HEK293 (cell line): Measurements from ENCODE around the gene PRELID3B.
A peak's percentile ranks its signal among the peaks of the same experiment; 100 is the strongest.

Source experiments
- CTCF ChIA-PET: fragments of 350-600 bp; formaldehyde crosslinking; extraction: SDS; loops from one replicate; lab custom pipeline; 2021; ENCODE audit warnings: antibody characterized with exemption; lab: Yijun Ruan, JAX
- POLR2A ChIA-PET: fragments of 300-600 bp; formaldehyde crosslinking; extraction: SDS; loops from one replicate; lab custom pipeline; 2020; ENCODE audit warnings: antibody characterized with exemption, inconsistent platforms; lab: Yijun Ruan, JAX
- H3K27ac ChIP-seq: fragments of 200-500 bp; sonication (Bioruptor generic); 2 replicates; pipeline ENCODE4 v1.5.1; 2014; ENCODE audit warnings: low read depth, low read length, control low read depth, inconsistent platforms; ENCODE audit errors: extremely low read depth
- H3K36me3 ChIP-seq, 2 experiments: fragments of 200-500 bp in 1 of 2; sonication (Bioruptor generic) in 1 of 2; 1 replicate in 1 of 2; 2 replicates in 1 of 2; pipeline ENCODE4 v1.5.1; 2014 to 2017; ENCODE audit warnings: inconsistent platforms in 2 of 2, low read length in 2 of 2; ENCODE audit not compliant: control insufficient read depth in 2 of 2, insufficient read depth in 1 of 2
- H3K4me1 ChIP-seq: fragments of 200-500 bp; sonication (Bioruptor generic); 2 replicates; pipeline ENCODE4 v1.5.1; 2014; ENCODE audit warnings: mild to moderate bottlenecking, low read length, inconsistent platforms; ENCODE audit not compliant: control insufficient read depth, insufficient read depth
- H3K4me3 ChIP-seq: 2 replicates; pipeline ENCODE4 v1.5.1; 2011; ENCODE audit warnings: low read depth, mild to moderate bottlenecking, control low read depth, low read length, moderate library complexity
- H3K9me3 ChIP-seq: fragments of 200-500 bp; sonication (Bioruptor generic); 2 replicates; pipeline ENCODE4 v1.5.1; 2014; ENCODE audit warnings: low read depth, low read length, inconsistent platforms; ENCODE audit not compliant: control insufficient read depth, insufficient read depth
- AEBP2 ChIP-seq: fragments of 450-650 bp; formaldehyde crosslinking; IDR thresholded peaks from 2 replicates; pipeline ENCODE4 v1.5.1; 2016; ENCODE audit warnings: missing biosample characterization, missing genetic modification characterization, borderline replicate concordance
- BCL11A ChIP-seq: fragments of 450-650 bp; formaldehyde crosslinking; IDR thresholded peaks from 2 replicates; pipeline ENCODE4 v1.5.1; 2016; ENCODE audit warnings: low read depth, missing biosample characterization, missing genetic modification characterization
- CTCF ChIP-seq: fragments of 450-650 bp; formaldehyde crosslinking; IDR thresholded peaks from 2 replicates; pipeline ENCODE4 v1.5.1; 2016; ENCODE audit warnings: missing biosample characterization, missing genetic modification characterization
- HIC1 ChIP-seq: fragments of 450-650 bp; formaldehyde crosslinking; IDR thresholded peaks from 2 replicates; pipeline ENCODE4 v1.5.1; 2016; ENCODE audit warnings: missing biosample characterization, missing genetic modification characterization
- KLF1 ChIP-seq: fragments of 450-650 bp; formaldehyde crosslinking; IDR thresholded peaks from 2 replicates; pipeline ENCODE4 v1.5.1; 2016; ENCODE audit warnings: missing biosample characterization, missing genetic modification characterization
- KLF9 ChIP-seq: fragments of 450-650 bp; formaldehyde crosslinking; IDR thresholded peaks from 2 replicates; pipeline ENCODE4 v1.5.1; 2016; ENCODE audit warnings: missing biosample characterization, missing genetic modification characterization, low read depth
- SP7 ChIP-seq: fragments of 450-650 bp; formaldehyde crosslinking; IDR thresholded peaks from 2 replicates; pipeline ENCODE4 v1.5.1; 2016; ENCODE audit warnings: missing biosample characterization, missing genetic modification characterization
- ZBTB21 ChIP-seq: fragments of 450-650 bp; formaldehyde crosslinking; IDR thresholded peaks from 2 replicates; pipeline ENCODE4 v1.5.1; 2017; ENCODE audit warnings: missing biosample characterization, missing genetic modification characterization
- ZBTB8A ChIP-seq: fragments of 450-650 bp; formaldehyde crosslinking; IDR thresholded peaks from 2 replicates; pipeline ENCODE4 v1.5.1; 2016; ENCODE audit warnings: missing biosample characterization, missing genetic modification characterization
- ZEB2 ChIP-seq: fragments of 450-650 bp; formaldehyde crosslinking; IDR thresholded peaks from 2 replicates; pipeline ENCODE4 v1.5.1; 2016; ENCODE audit warnings: missing biosample characterization, missing genetic modification characterization
- ZIC2 ChIP-seq: fragments of 450-650 bp; formaldehyde crosslinking; IDR thresholded peaks from 2 replicates; pipeline ENCODE4 v1.5.1; 2016; ENCODE audit warnings: missing biosample characterization, missing genetic modification characterization
- ZNF132 ChIP-seq: fragments of 450-650 bp; formaldehyde crosslinking; IDR thresholded peaks from 2 replicates; pipeline ENCODE4 v1.5.1; 2017; ENCODE audit warnings: missing biosample characterization, missing genetic modification characterization, borderline replicate concordance
- ZNF169 ChIP-seq: fragments of 450-650 bp; formaldehyde crosslinking; IDR thresholded peaks from 2 replicates; pipeline ENCODE4 v1.5.1; 2016; ENCODE audit warnings: missing biosample characterization, missing genetic modification characterization
- ZNF174 ChIP-seq: fragments of 450-650 bp; formaldehyde crosslinking; IDR thresholded peaks from 2 replicates; pipeline ENCODE4 v1.5.0; 2017; ENCODE audit warnings: missing biosample characterization, mild to moderate bottlenecking, missing genetic modification characterization
- ZNF274 ChIP-seq, 2 experiments: fragments of 200-500 bp in 1 of 2; fragments of 450-650 bp in 1 of 2; sonication (Bioruptor generic) in 1 of 2; formaldehyde crosslinking in 1 of 2; IDR thresholded peaks; 2 replicates each; pipeline versions ENCODE4 v1.5.1 to v1.6.1; 2014 to 2016; ENCODE audit warnings: borderline replicate concordance in 1 of 2, inconsistent platforms in 1 of 2, low read length in 1 of 2, missing biosample characterization in 1 of 2, missing genetic modification characterization in 1 of 2
- ZNF341 ChIP-seq: fragments of 450-650 bp; formaldehyde crosslinking; IDR thresholded peaks from 2 replicates; pipeline ENCODE4; 2016; ENCODE audit warnings: low read depth, missing biosample characterization, missing genetic modification characterization
- ZNF394 ChIP-seq: fragments of 450-650 bp; formaldehyde crosslinking; IDR thresholded peaks from 2 replicates; pipeline ENCODE4 v1.5.1; 2016; ENCODE audit warnings: missing biosample characterization, missing genetic modification characterization, mild to moderate bottlenecking, moderate library complexity, borderline replicate concordance
- ZNF510 ChIP-seq: fragments of 450-650 bp; formaldehyde crosslinking; IDR thresholded peaks from 2 replicates; pipeline ENCODE4 v1.5.1; 2018; ENCODE audit warnings: mild to moderate bottlenecking, missing genetic modification characterization, missing biosample characterization; ENCODE audit not compliant: insufficient replicate concordance
- ZNF514 ChIP-seq: fragments of 450-650 bp; formaldehyde crosslinking; IDR thresholded peaks from 2 replicates; pipeline ENCODE4 v1.5.1; 2016; ENCODE audit warnings: missing biosample characterization, missing genetic modification characterization
- ZNF529 ChIP-seq: fragments of 450-650 bp; formaldehyde crosslinking; IDR thresholded peaks from 2 replicates; pipeline ENCODE4 v1.5.1; 2017; ENCODE audit warnings: missing genetic modification characterization, missing biosample characterization; ENCODE audit not compliant: insufficient replicate concordance
- ZNF560 ChIP-seq: fragments of 450-650 bp; formaldehyde crosslinking; IDR thresholded peaks from 2 replicates; pipeline ENCODE4 v1.5.1; 2017; ENCODE audit warnings: missing biosample characterization, missing genetic modification characterization, borderline replicate concordance
- ZNF654 ChIP-seq: fragments of 450-650 bp; formaldehyde crosslinking; IDR thresholded peaks from 2 replicates; pipeline ENCODE4 v1.5.1; 2016; ENCODE audit warnings: low read depth, missing biosample characterization, missing genetic modification characterization
- ZNF658 ChIP-seq: fragments of 450-650 bp; formaldehyde crosslinking; IDR thresholded peaks from 2 replicates; pipeline ENCODE4; 2016; ENCODE audit warnings: missing biosample characterization, missing genetic modification characterization
- ZSCAN16 ChIP-seq: fragments of 450-650 bp; formaldehyde crosslinking; IDR thresholded peaks from 2 replicates; pipeline ENCODE4 v1.5.1; 2016; ENCODE audit warnings: missing biosample characterization, missing genetic modification characterization
- ZSCAN30 ChIP-seq: fragments of 450-650 bp; IDR thresholded peaks from 2 replicates; pipeline ENCODE4 v1.5.1; 2018; ENCODE audit warnings: missing biosample characterization, mild to moderate bottlenecking, missing genetic modification characterization, moderate library complexity

PRELID3B gene

GRCh38 chr20:59042151-59042795 is at the start of gene PRELID3B (continued):
- TF ChIP-seq ZNF560 (no peak), SP7 (peak; percentile 46; the same call in 1 of the 2 replicates), ZNF394 (tag by site-specific recombination) (peak; percentile 26; the same call in 1 of the 2 replicates), KLF1 (tag by site-specific recombination) (0 out of 2 replicates have a peak, but pooled peaks have one; percentile 18)
- TF ChIP-seq, all 188 proteins: peak for 36

GRCh38 chr20:59087829-59088433 is 45.3 kb upstream of the PRELID3B start:
- H3K4me3 ChIP-seq, result no peak overlapping the region
- TF ChIP-seq CTCF (tag by site-specific recombination) (peak; percentile 32; the same call in 1 of the 2 replicates), ZNF658 (tag by site-specific recombination) (no peak), ZNF654 (peak; percentile 47), AEBP2 (tag by site-specific recombination) (no peak)
- H3K9me3 ChIP-seq, result no peaks in the 10 kb centered on the region
- ChIA-PET CTCF (interaction anchor here (0.6 to 3.7 kb wide), 41 partner anchors 9 to 849 kb away, joined by 3 to 29 read pairs (median 4); partner anchors contain the start of gene ATP5F1E), POLR2A (interaction anchor here (1.4 kb wide), 1 partner anchor 56 kb away, joined by 8 read pairs; the partner anchor contains the start of gene ATP5F1E)
- no peaks in the 10 kb centered on the region for H3K36me3 ChIP-seq
- no peaks in the 10 kb centered on the region for H3K4me1 ChIP-seq
- H3K27ac ChIP-seq, result no peak overlapping the region

GRCh38 chr20:59086923-59087322 is 44.3 kb upstream of the PRELID3B start:
- no peak for TF ChIP-seq BCL11A (tag by site-specific recombination)
- TF ChIP-seq KLF9 (tag by site-specific recombination), result no peak
- no peak for TF ChIP-seq ZNF510 (tag by site-specific recombination)
- no peak for TF ChIP-seq ZSCAN30 (tag by site-specific recombination)
- no peak for TF ChIP-seq ZEB2 (tag by site-specific recombination)
- TF ChIP-seq ZNF341 (tag by site-specific recombination), result no peak
- TF ChIP-seq ZNF169 (tag by site-specific recombination), result no peak
- TF ChIP-seq ZSCAN16 (tag by site-specific recombination), result no peak
- no peak for TF ChIP-seq ZNF529 (tag by site-specific recombination)
- no peak for TF ChIP-seq ZBTB21 (tag by site-specific recombination)
- no peak for TF ChIP-seq ZNF274 (IDR thresholded peaks at IDR 0.05; ENCODE audit: low read length)
- TF ChIP-seq ZNF274 (tag by site-specific recombination; IDR thresholded peaks at IDR 0.05; ENCODE audit: borderline replicate concordance), result no peak
- no peak for TF ChIP-seq ZNF654
- TF ChIP-seq ZNF174 (tag by site-specific recombination), result no peak
- no peak for TF ChIP-seq ZIC2 (tag by site-specific recombination)
- no peak for TF ChIP-seq ZNF132
- no peak for TF ChIP-seq KLF1 (tag by site-specific recombination)
- no peak for TF ChIP-seq ZBTB8A (tag by site-specific recombination)
- TF ChIP-seq HIC1, result no peak
- no peak for TF ChIP-seq ZNF514
- TF ChIP-seq, all 188 proteins: peak for 0
- H3K9me3 ChIP-seq, result no peaks in the 10 kb centered on the region
- no peaks in the 10 kb centered on the region for H3K36me3 ChIP-seq
- H3K27ac ChIP-seq, result no peak overlapping the region
- CTCF ChIA-PET, result interaction anchor here (0.6 to 3.7 kb wide), 23 partner anchors 10 to 614 kb away, joined by 3 to 29 read pairs (median 5); partner anchors contain the start of gene ATP5F1E
- no peak overlapping the region for H3K4me3 ChIP-seq
- no peaks in the 10 kb centered on the region for H3K4me1 ChIP-seq
- POLR2A ChIA-PET, result no interaction called here
